Subcutaneous abdominal adipose tissue (tissue), 5 donors: Measurements from ENCODE around the gene GFRA4.

ENCODE experiments used
- H3K27ac ChIP-seq: one replicate; pipeline ENCODE4 v1.7.0; 2013; ENCODE audit warnings: low read depth, mild to moderate bottlenecking, inconsistent platforms, low read length, moderate library complexity
- H3K27me3 ChIP-seq, 5 donors: one replicate each; pipeline ENCODE4 v1.7.0; 2013; ENCODE audit warnings: low read length in 5 of 5, inconsistent platforms in 1 of 5; ENCODE audit not compliant: control insufficient read depth in 5 of 5, insufficient read depth in 4 of 5
- H3K36me3 ChIP-seq, 5 donors: one replicate each; pipeline ENCODE4 v1.7.0; 2013; ENCODE audit warnings: low read length in 5 of 5; ENCODE audit not compliant: control insufficient read depth in 5 of 5, insufficient read depth in 5 of 5
- H3K4me1 ChIP-seq, 5 donors: one replicate each; pipeline ENCODE4 v1.7.0; 2013; ENCODE audit warnings: low read length in 5 of 5, mild to moderate bottlenecking in 3 of 5, moderate library complexity in 1 of 5; ENCODE audit not compliant: control insufficient read depth in 5 of 5, insufficient read depth in 5 of 5
- H3K4me3 ChIP-seq, 5 donors: one replicate each; pipeline ENCODE4 v1.7.0; 2013; ENCODE audit warnings: low read length in 5 of 5, low read depth in 1 of 5
- H3K9ac ChIP-seq, 5 donors: one replicate each; pipeline ENCODE4 v1.7.0; 2013; ENCODE audit warnings: low read length in 5 of 5, mild to moderate bottlenecking in 4 of 5, moderate library complexity in 3 of 5
- H3K9me3 ChIP-seq, 5 donors: one replicate each; pipeline ENCODE4 v1.7.0; 2013; ENCODE audit warnings: low read length in 5 of 5; ENCODE audit not compliant: control insufficient read depth in 5 of 5
- donor health status: healthy.
- donor health status: healthy.
- donor health status: healthy.
- donor health status: healthy.
- donor health status: healthy.

GFRA4 gene

GRCh38 chr20:3674995-3675900, 12.0 kb upstream of the GFRA4 start:
- peaks cover 0 to 38% (median 28%) of the 10 kb centered on the region in 5 donors for H3K4me1 ChIP-seq
- H3K4me3 ChIP-seq, result no peak overlapping the region
- no peaks in the 10 kb centered on the region for H3K9me3 ChIP-seq
- peaks cover 0 to 10% (median 9%) of the 10 kb centered on the region in 5 donors for H3K36me3 ChIP-seq
- H3K27ac ChIP-seq, result no peak overlapping the region
- no peak overlapping the region for H3K9ac ChIP-seq
- H3K27me3 ChIP-seq, result peaks cover 8 to 48% (median 30%) of the 10 kb centered on the region in 5 donors

DNA sequence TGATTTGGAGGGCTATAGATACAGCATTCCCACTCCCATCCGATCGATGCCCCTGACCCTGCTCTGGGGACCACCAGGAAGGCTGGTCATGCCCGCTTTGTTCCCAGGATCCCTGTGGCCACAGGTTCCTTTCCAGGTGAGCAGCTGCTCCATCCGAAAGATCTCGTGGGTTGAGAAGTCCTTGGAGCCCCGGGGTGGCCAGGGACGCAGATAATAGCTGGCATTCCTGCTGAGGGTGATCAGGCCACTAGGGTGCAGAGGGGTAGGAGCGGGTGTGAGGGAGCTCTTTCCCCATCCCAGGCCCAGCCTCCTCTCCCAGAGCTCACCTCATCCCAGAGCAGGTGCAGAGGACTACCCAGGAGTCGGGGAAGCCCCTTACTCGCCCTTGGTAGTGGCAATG, 11.2 kb upstream of the GFRA4 start:
- no peak overlapping the region for H3K27ac ChIP-seq
- H3K9ac ChIP-seq, result no peak overlapping the region
- no peak overlapping the region for H3K4me3 ChIP-seq
- peaks cover 0 to 34% (median 23%) of the 10 kb centered on the region in 5 donors for H3K4me1 ChIP-seq
- peaks cover 0 to 10% (median 9%) of the 10 kb centered on the region in 5 donors for H3K36me3 ChIP-seq
- peaks cover 8 to 48% (median 28%) of the 10 kb centered on the region in 5 donors for H3K27me3 ChIP-seq
- no peaks in the 10 kb centered on the region for H3K9me3 ChIP-seq

GRCh38 chr20:3673221-3674070, 10.2 kb upstream of the GFRA4 start:
- peaks cover 0 to 10% (median 9%) of the 10 kb centered on the region in 5 donors for H3K36me3 ChIP-seq
- no peak overlapping the region for H3K9ac ChIP-seq
- no peak overlapping the region for H3K27ac ChIP-seq
- peaks cover 0 to 26% (median 21%) of the 10 kb centered on the region in 5 donors for H3K4me1 ChIP-seq
- peaks cover 8 to 48% (median 30%) of the 10 kb centered on the region in 5 donors for H3K27me3 ChIP-seq
- no peaks in the 10 kb centered on the region for H3K9me3 ChIP-seq
- no peak overlapping the region for H3K4me3 ChIP-seq

DNA sequence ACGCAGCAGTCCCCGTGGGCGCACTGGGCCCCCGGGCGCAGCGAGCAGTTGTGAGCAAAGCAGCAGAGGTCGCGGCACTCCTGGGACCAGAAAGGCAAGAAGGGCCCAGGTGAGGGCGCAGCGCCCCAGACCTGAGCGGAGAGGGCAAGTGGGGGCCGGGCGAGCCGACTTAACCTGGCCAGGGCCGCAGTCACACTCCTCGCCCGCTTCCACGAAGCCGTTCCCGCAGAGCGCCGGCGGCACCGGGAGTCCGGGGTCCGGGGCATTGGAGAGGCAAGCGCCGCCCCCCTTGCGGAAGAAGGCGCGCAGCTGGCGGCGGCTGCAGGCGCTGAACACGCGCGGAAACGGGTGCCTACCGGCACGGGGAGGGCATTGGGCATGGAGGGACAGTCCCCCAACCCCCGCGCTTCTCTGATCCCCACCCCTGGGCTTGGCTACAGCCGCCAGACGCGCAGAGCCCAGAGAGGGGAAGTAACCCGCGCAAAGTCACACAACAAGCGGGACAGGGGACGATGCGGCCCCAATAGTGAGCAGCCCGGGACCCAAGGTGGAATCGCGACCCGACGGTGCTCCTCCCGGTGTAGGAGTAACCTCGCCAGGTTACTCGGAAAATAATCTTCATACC, 9.5 kb upstream of the GFRA4 start:
- Histone ChIP-seq H3K27me3 (peaks cover 8 to 48% (median 30%) of the 10 kb centered on the region in 5 donors), H3K4me1 (peaks cover 0 to 18% (median 13%) of the 10 kb centered on the region in 5 donors), H3K36me3 (peaks cover 0 to 10% (median 9%) of the 10 kb centered on the region in 5 donors), H3K9me3 (no peaks in the 10 kb centered on the region), H3K9ac (no peak overlapping the region), H3K27ac (no peak overlapping the region), H3K4me3 (no peak overlapping the region)

DNA sequence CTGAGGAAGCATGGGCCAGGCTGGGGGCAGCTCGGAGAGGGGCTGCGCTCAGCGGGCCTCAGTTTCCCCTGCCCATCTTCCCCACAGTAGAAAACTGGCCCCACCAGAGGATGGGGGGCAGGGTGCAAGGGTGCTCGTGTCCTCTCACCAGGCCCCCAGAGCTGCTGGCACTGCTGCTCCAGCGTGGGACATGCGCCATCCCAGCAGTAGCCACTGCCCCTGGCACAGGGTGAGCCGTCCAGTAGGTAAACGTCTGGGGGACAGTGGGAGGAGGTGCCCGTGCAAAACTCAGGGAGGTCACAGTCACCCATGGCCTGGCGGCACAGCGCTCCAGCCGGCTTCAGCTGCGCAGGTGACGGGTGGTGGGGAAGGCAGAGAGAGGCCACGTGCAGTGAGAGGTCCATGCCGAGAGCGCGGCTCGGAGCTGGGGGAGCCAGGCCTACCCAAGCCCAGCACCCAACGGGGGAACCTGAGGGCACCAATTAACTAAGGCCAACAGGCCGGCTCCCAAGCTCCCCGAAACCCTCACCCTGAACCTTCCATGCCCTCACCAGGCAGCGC, 8.9 kb upstream of the GFRA4 start:
- H3K9me3 ChIP-seq, result no peaks in the 10 kb centered on the region
- H3K4me3 ChIP-seq, result no peak overlapping the region
- H3K27ac ChIP-seq, result no peak overlapping the region
- H3K27me3 ChIP-seq, result peaks cover 8 to 48% (median 30%) of the 10 kb centered on the region in 5 donors
- H3K4me1 ChIP-seq, result peaks cover 0 to 12% (median 7%) of the 10 kb centered on the region in 5 donors
- peaks cover 0 to 10% (median 9%) of the 10 kb centered on the region in 5 donors for H3K36me3 ChIP-seq
- H3K9ac ChIP-seq, result no peak overlapping the region

- Histone ChIP-seq H3K36me3 (peaks cover 0 to 10% (median 9%) of the 10 kb centered on the region in 5 donors), H3K4me1 (peaks cover 0 to 12% (median 0%) of the 10 kb centered on the region in 5 donors), H3K4me3 (no peak overlapping the region), H3K9ac (no peak overlapping the region), H3K27me3 (peaks cover 8 to 44% (median 30%) of the 10 kb centered on the region in 5 donors), H3K9me3 (no peaks in the 10 kb centered on the region), H3K27ac (no peak overlapping the region)
These were observed 7.7 kb upstream of the GFRA4 start for GRCh38 chr20:3670945-3671344.

DNA sequence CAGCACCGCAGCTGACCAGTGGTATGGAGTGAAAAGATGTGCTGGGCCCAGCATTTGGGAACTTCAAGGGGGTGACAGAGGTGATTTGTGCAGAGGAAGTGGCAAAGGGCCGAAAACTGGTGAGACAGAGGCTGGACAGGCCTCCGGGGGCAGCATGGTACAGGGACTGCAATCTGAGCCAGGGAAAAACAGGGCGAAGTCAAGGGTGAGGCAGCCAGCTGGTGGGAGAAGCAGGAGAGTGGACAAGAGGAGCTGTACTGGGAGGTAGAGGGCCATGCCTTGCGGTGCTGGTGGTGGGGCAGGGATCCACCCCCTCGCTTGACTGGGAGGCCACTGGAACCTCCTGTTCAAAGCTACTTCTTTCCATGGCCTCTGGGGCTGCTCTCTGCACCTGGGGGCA, 7.3 kb upstream of the GFRA4 start:
- Histone ChIP-seq H3K27ac (no peak overlapping the region), H3K4me3 (no peak overlapping the region), H3K36me3 (peaks cover 0 to 10% (median 9%) of the 10 kb centered on the region in 5 donors), H3K27me3 (peaks cover 8 to 43% (median 29%) of the 10 kb centered on the region in 5 donors), H3K9me3 (no peaks in the 10 kb centered on the region), H3K9ac (no peak overlapping the region), H3K4me1 (peaks cover 0 to 13% (median 0%) of the 10 kb centered on the region in 5 donors)

- Histone ChIP-seq H3K9ac (no peak overlapping the region), H3K4me3 (no peak overlapping the region), H3K36me3 (peaks cover 0 to 10% (median 8%) of the 10 kb centered on the region in 5 donors), H3K9me3 (no peaks in the 10 kb centered on the region), H3K27ac (no peak overlapping the region), H3K27me3 (peaks cover 8 to 36% (median 26%) of the 10 kb centered on the region in 5 donors), H3K4me1 (peaks cover 0 to 13% (median 0%) of the 10 kb centered on the region in 5 donors)
These were observed 6.6 kb upstream of the GFRA4 start for GRCh38 chr20:3669710-3670367.
